H9 (cell line): Measurements from ENCODE around the gene PHKG2. TPM values are rescaled to one million over a fixed set of nuclear protein-coding genes. Genes with fewer than 3 reads are reported as not detected.

Experiments used
- DNase-seq: peaks from one replicate; pipeline ENCODE4 v3.0.0-alpha.2; 2017
- H2AFZ ChIP-seq: one replicate; pipeline ENCODE4 v1.6.1; 2013; ENCODE audit warnings: mild to moderate bottlenecking, low read length, control low read depth, moderate library complexity
- H2AK5ac ChIP-seq: 2 replicates; pipeline ENCODE4 v1.6.1; 2013; ENCODE audit warnings: low read length, control low read depth, mixed read lengths; ENCODE audit not compliant: insufficient read length
- H2BK120ac ChIP-seq: one replicate; pipeline ENCODE4 v1.6.1; 2013; ENCODE audit warnings: low read depth, mild to moderate bottlenecking, low read length, control low read depth, inconsistent platforms; ENCODE audit not compliant: poor library complexity, severe bottlenecking
- H2BK12ac ChIP-seq: 2 replicates; pipeline ENCODE4 v1.6.1; 2013; ENCODE audit warnings: low read length, control low read depth, mixed read lengths, low read depth; ENCODE audit not compliant: insufficient read length
- H2BK15ac ChIP-seq: 2 replicates; pipeline ENCODE4 v1.6.1; 2013; ENCODE audit warnings: low read depth, low read length, control low read depth
- H2BK20ac ChIP-seq: one replicate; pipeline ENCODE4 v1.6.1; 2013; ENCODE audit warnings: low read depth, mild to moderate bottlenecking, low read length, control low read depth, inconsistent platforms; ENCODE audit not compliant: poor library complexity, severe bottlenecking
- H2BK5ac ChIP-seq: 2 replicates; pipeline ENCODE4 v1.6.1; 2013; ENCODE audit warnings: low read length, control low read depth, mixed read lengths; ENCODE audit not compliant: insufficient read length
- H3K14ac ChIP-seq: 2 replicates; pipeline ENCODE4 v1.6.1; 2013; ENCODE audit warnings: low read length, control low read depth; ENCODE audit not compliant: insufficient read depth
- H3K18ac ChIP-seq: 2 replicates; pipeline ENCODE4 v1.6.1; 2013; ENCODE audit warnings: low read depth, mild to moderate bottlenecking, mixed read lengths, low read length, control low read depth; ENCODE audit not compliant: insufficient read length
- H3K23ac ChIP-seq: 2 replicates; pipeline ENCODE4 v1.6.1; 2013; ENCODE audit warnings: low read length, control low read depth, mixed read lengths, low read depth; ENCODE audit not compliant: insufficient read length
- H3K23me2 ChIP-seq: 2 replicates; pipeline ENCODE4 v1.6.1; 2013; ENCODE audit warnings: low read depth, mild to moderate bottlenecking, mixed read lengths, low read length, control low read depth; ENCODE audit not compliant: insufficient read length, poor library complexity, severe bottlenecking
- H3K27ac ChIP-seq: 2 replicates; pipeline ENCODE4 v1.5.1; 2013; ENCODE audit warnings: low read length, control low read depth, mixed read lengths, low read depth; ENCODE audit not compliant: insufficient read length
- H3K27me3 ChIP-seq: 2 replicates; pipeline ENCODE4 v1.6.1; 2013; ENCODE audit warnings: low read length, control low read depth, inconsistent platforms; ENCODE audit not compliant: insufficient read depth
- H3K4ac ChIP-seq: 2 replicates; pipeline ENCODE4 v1.6.1; 2013; ENCODE audit warnings: low read depth, mild to moderate bottlenecking, control low read depth, inconsistent platforms, low read length, moderate library complexity
- H3K4me1 ChIP-seq: 2 replicates; pipeline ENCODE4 v1.6.1; 2013; ENCODE audit warnings: low read length, control low read depth, inconsistent platforms; ENCODE audit not compliant: insufficient read depth
- H3K4me2 ChIP-seq: 2 replicates; pipeline ENCODE4 v1.6.1; 2013; ENCODE audit warnings: low read length, control low read depth, mixed read lengths; ENCODE audit not compliant: insufficient read length, insufficient read depth
- H3K56ac ChIP-seq: 2 replicates; pipeline ENCODE4 v1.6.1; 2013; ENCODE audit warnings: low read depth, mild to moderate bottlenecking, mixed read lengths, low read length, control low read depth; ENCODE audit not compliant: insufficient read length
- H3K79me1 ChIP-seq: 2 replicates; pipeline ENCODE4 v1.6.1; 2013; ENCODE audit warnings: low read depth, mild to moderate bottlenecking, moderate library complexity, low read length, control low read depth, inconsistent platforms; ENCODE audit not compliant: insufficient read depth, poor library complexity, severe bottlenecking
- H3K79me2 ChIP-seq: 2 replicates; pipeline ENCODE4 v1.6.1; 2013; ENCODE audit warnings: low read length, control low read depth, inconsistent platforms; ENCODE audit not compliant: insufficient read depth
- H3K9ac ChIP-seq: 2 replicates; pipeline ENCODE4 v1.6.1; 2013; ENCODE audit warnings: low read length, control low read depth, mixed read lengths; ENCODE audit not compliant: insufficient read length; ENCODE audit errors: extremely low read depth
- H3K9me3 ChIP-seq: one replicate; pipeline ENCODE4 v1.6.1; 2013; ENCODE audit warnings: low read depth, low read length, inconsistent platforms; ENCODE audit not compliant: control insufficient read depth
- H3T11ph ChIP-seq: one replicate; pipeline ENCODE4 v1.6.1; 2013; ENCODE audit warnings: mild to moderate bottlenecking, low read length, control low read depth, inconsistent platforms
- H4K20me1 ChIP-seq: one replicate; pipeline ENCODE4 v1.6.1; 2013; ENCODE audit not compliant: control insufficient read depth, insufficient read length, insufficient read depth
- H4K5ac ChIP-seq: 2 replicates; pipeline ENCODE4 v1.6.1; 2013; ENCODE audit warnings: low read depth, mild to moderate bottlenecking, mixed read lengths, low read length, control low read depth; ENCODE audit not compliant: insufficient read length
- H4K8ac ChIP-seq: replicated peaks from 2 replicates; pipeline ENCODE4 v1.6.1; 2013; ENCODE audit warnings: low read length, control low read depth, mixed read lengths, low read depth; ENCODE audit not compliant: insufficient read length
- H4K91ac ChIP-seq: 2 replicates; pipeline ENCODE4 v1.6.1; 2013; ENCODE audit warnings: low read depth, mild to moderate bottlenecking, moderate library complexity, mixed read lengths, low read length, control low read depth; ENCODE audit not compliant: insufficient read length
- H3K27ac Mint-ChIP-seq, 3 experiments: 2 replicates in 2 of 3; 3 replicates in 1 of 3; pipeline ENCODE4 v1.8.0; 2020 to 2021; ENCODE audit warnings: mixed read lengths in 3 of 3, mild to moderate bottlenecking in 1 of 3, moderate library complexity in 1 of 3
- H3K27me3 Mint-ChIP-seq: 2 replicates; pipeline ENCODE4 v1.8.0; 2021; ENCODE audit warnings: low read depth, mild to moderate bottlenecking, moderate library complexity, mixed read lengths
- H3K36me3 Mint-ChIP-seq, 3 experiments: 2 replicates in 2 of 3; 3 replicates in 1 of 3; pipeline ENCODE4 v1.8.0; 2020 to 2021; ENCODE audit warnings: low read depth in 3 of 3, mixed read lengths in 3 of 3; ENCODE audit not compliant: insufficient read depth in 1 of 3
- H3K4me1 Mint-ChIP-seq, 2 experiments: 2 replicates each; pipeline ENCODE4 v1.8.0; 2020; ENCODE audit warnings: mixed read lengths in 2 of 2
- H3K4me3 Mint-ChIP-seq, 2 experiments: 2 replicates in 1 of 2; 3 replicates in 1 of 2; pipeline ENCODE4 v1.8.0; 2020 to 2021; ENCODE audit warnings: mild to moderate bottlenecking in 2 of 2, mixed read lengths in 2 of 2, moderate library complexity in 1 of 2
- H3K9me3 Mint-ChIP-seq, 2 experiments: 2 replicates in 1 of 2; 3 replicates in 1 of 2; pipeline ENCODE4 v1.8.0; 2020; ENCODE audit warnings: mild to moderate bottlenecking in 2 of 2, mixed read lengths in 2 of 2, moderate library complexity in 1 of 2
- CTCF ChIP-seq: fragments of 200-600 bp; sonication (generic); conservative IDR thresholded peaks from 3 replicates; pipeline ENCODE4 v1.8.0; 2021; ENCODE audit warnings: antibody characterized with exemption, mild to moderate bottlenecking
- WGBS: extraction: QIAGEN DNeasy Blood & Tissue Kit; methylation state at CpG from one replicate; pipeline ENCODE4 v1.1.7; 2013; ENCODE audit warnings: missing lambda C conversion rate, low lambda C conversion rate, mixed read lengths; ENCODE audit not compliant: insufficient read length; ENCODE audit errors: extremely low coverage; 5-methylcytosine and 5-hydroxymethylcytosine counted together
- total RNA-seq: library from RNA; stranded (reverse); gene quantifications from 2 replicates; pipeline ENCODE4 v1.2.1, GENCODE V29; 2021

The PHKG2 gene
- total RNA-seq, 1 experiment from 2014 or later = 46.6 TPM

- H2BK5ac ChIP-seq = no peak overlapping the region
- no peak overlapping the region for H3K23ac ChIP-seq
- no peak overlapping the region for H2BK120ac ChIP-seq
- peak overlapping the region; percentile 32 to 76 (median 39); a peak in 3 of 7 replicates for H3K27ac Mint-ChIP-seq
- no peak overlapping the region for H4K8ac ChIP-seq
- H3K4ac ChIP-seq = no peak overlapping the region
- H2BK12ac ChIP-seq = no peak overlapping the region
- H3K4me1 ChIP-seq = no peaks in the 10 kb centered on the region
- H3K18ac ChIP-seq = no peak overlapping the region
- H3K4me3 Mint-ChIP-seq = peak overlapping the region; percentile 85 to 91
- no peak overlapping the region for H2BK20ac ChIP-seq
- H3K56ac ChIP-seq = no peak overlapping the region
- H4K5ac ChIP-seq = no peak overlapping the region
- WGBS = no CpG with 5 or more reads among the region's 57 CpGs
- no peaks in the 10 kb centered on the region for H3K9me3 Mint-ChIP-seq
- no peaks in the 10 kb centered on the region for H3K27me3 ChIP-seq
- peaks cover 12 to 18% of the 10 kb centered on the region in 2 experiments for H3K4me1 Mint-ChIP-seq
- H3K36me3 Mint-ChIP-seq = peaks cover 14 to 35% (median 20%) of the 10 kb centered on the region in 3 experiments; a peak in 6 of 7 replicates
- H3K23me2 ChIP-seq = peaks cover 12% of the 10 kb centered on the region
- peaks cover 3% of the 10 kb centered on the region for H4K20me1 ChIP-seq
- H4K91ac ChIP-seq = no peak overlapping the region
- no peak overlapping the region for H2AFZ ChIP-seq
- peak overlapping the region; percentile 75 for H3K9ac ChIP-seq
- H3K9me3 ChIP-seq = no peaks in the 10 kb centered on the region
- H3K27me3 Mint-ChIP-seq = peaks cover 6% of the 10 kb centered on the region
- no peak overlapping the region for H3K27ac ChIP-seq
- H2BK15ac ChIP-seq = no peak overlapping the region
- peak overlapping the region; percentile 69 for H3K4me2 ChIP-seq
- peaks cover 5% of the 10 kb centered on the region for H3K79me1 ChIP-seq
- no peak overlapping the region for H2AK5ac ChIP-seq
- peaks cover 3% of the 10 kb centered on the region; the same call in 1 of the 2 replicates for H3K79me2 ChIP-seq
- no peak overlapping the region for H3K14ac ChIP-seq
- no peak overlapping the region for H3T11ph ChIP-seq
- TF ChIP-seq CTCF = no peak
- DNase-seq = no peak
Measured at GRCh38 chr16:30786115-30786935, 38.1 kb downstream of the PHKG2 start.
